Neural progenitor cell (in vitro differentiated cells): Measurements from ENCODE around the gene LMX1B. TPM values are rescaled to one million over a fixed set of nuclear protein-coding genes. Genes with fewer than 3 reads are reported as not detected.

ENCODE experiments used
- DNase-seq: peaks from one replicate; pipeline ENCODE4 v3.0.0-alpha.2; 2016; ENCODE audit warnings: low spot score
- H2AFZ ChIP-seq: fragments of 200-600 bp; sonication (generic); replicated peaks from 2 replicates; pipeline ENCODE4 v1.6.1; 2016; ENCODE audit warnings: antibody characterized with exemption
- H3F3A ChIP-seq: fragments of 200-600 bp; sonication (generic); 2 replicates; pipeline ENCODE4 v1.6.1; 2016; ENCODE audit warnings: antibody characterized with exemption, low read depth
- H3K27ac ChIP-seq: fragments of 200-600 bp; sonication (generic); 2 replicates; pipeline ENCODE4 v1.5.1; 2016; ENCODE audit warnings: mild to moderate bottlenecking
- H3K27me3 ChIP-seq: fragments of 200-600 bp; sonication (generic); 2 replicates; pipeline ENCODE4 v1.6.1; 2016; ENCODE audit warnings: mild to moderate bottlenecking, moderate library complexity
- H3K36me3 ChIP-seq: fragments of 200-600 bp; sonication (generic); 2 replicates; pipeline ENCODE4 v1.5.1; 2016
- H3K4me1 ChIP-seq: fragments of 200-600 bp; sonication (generic); 2 replicates; pipeline ENCODE4 v1.6.1; 2016; ENCODE audit warnings: mixed run types
- H3K4me2 ChIP-seq: fragments of 200-600 bp; sonication (generic); 2 replicates; pipeline ENCODE4 v1.6.1; 2016
- H3K4me3 ChIP-seq: fragments of 200-600 bp; sonication (generic); 2 replicates; pipeline ENCODE4 v1.5.1; 2016
- H3K79me2 ChIP-seq: fragments of 200-600 bp; sonication (generic); 2 replicates; pipeline ENCODE4 v1.6.1; 2016; ENCODE audit warnings: low read depth
- H3K9ac ChIP-seq: fragments of 200-600 bp; sonication (generic); 2 replicates; pipeline ENCODE4 v1.6.1; 2016
- H3K9me3 ChIP-seq: fragments of 200-600 bp; sonication (generic); 2 replicates; pipeline ENCODE4 v1.5.1; 2016; ENCODE audit warnings: low read depth
- H4K20me1 ChIP-seq: fragments of 200-600 bp; sonication (generic); 2 replicates; pipeline ENCODE4 v1.6.1; 2016; ENCODE audit warnings: low read depth
- H3K27ac Mint-ChIP-seq: 3 replicates; pipeline ENCODE4 v1.8.0; 2021; ENCODE audit warnings: mixed read lengths
- H3K27me3 Mint-ChIP-seq: 2 replicates; pipeline ENCODE4 v1.8.0; 2022; ENCODE audit warnings: low read depth, mild to moderate bottlenecking, inconsistent platforms, moderate library complexity, mixed read lengths; ENCODE audit not compliant: insufficient read depth
- H3K36me3 Mint-ChIP-seq: 3 replicates; pipeline ENCODE4 v1.8.0; 2021; ENCODE audit warnings: mixed read lengths
- H3K4me1 Mint-ChIP-seq: 3 replicates; pipeline ENCODE4 v1.8.0; 2021; ENCODE audit warnings: mixed read lengths
- H3K4me3 Mint-ChIP-seq: 3 replicates; pipeline ENCODE4 v1.8.0; 2021; ENCODE audit warnings: mild to moderate bottlenecking, moderate library complexity, mixed read lengths
- H3K9me3 Mint-ChIP-seq: 3 replicates; pipeline ENCODE4 v1.8.0; 2020; ENCODE audit warnings: mixed read lengths
- EZH2 ChIP-seq: fragments of 200-600 bp; sonication (generic); IDR thresholded peaks from 2 replicates; pipeline ENCODE4 v1.6.1; 2017; ENCODE audit warnings: antibody characterized with exemption, mild to moderate bottlenecking, moderate library complexity
- EZH2phosphoT487 ChIP-seq: fragments of 200-600 bp; sonication (generic); IDR thresholded peaks from 2 replicates; pipeline ENCODE4 v1.6.1; 2017; ENCODE audit warnings: antibody characterized with exemption
- total RNA-seq: library from RNA; depleted of rRNA; stranded (reverse); fragments of >200 nt; gene quantifications from 2 replicates; pipeline ENCODE4 v1.2.3, GENCODE V29; 2015; ENCODE audit warnings: low replicate concordance
- TF ChIP-seq, protein P1 (sequence below): fragments of 200-600 bp; sonication (generic); IDR thresholded peaks from 2 replicates; pipeline ENCODE4 v1.5.1; 2017; ENCODE audit warnings: antibody characterized with exemption, mild to moderate bottlenecking

LMX1B gene
- total RNA-seq, 1 donor from 2014 or later: 0.19 TPM

DNA sequence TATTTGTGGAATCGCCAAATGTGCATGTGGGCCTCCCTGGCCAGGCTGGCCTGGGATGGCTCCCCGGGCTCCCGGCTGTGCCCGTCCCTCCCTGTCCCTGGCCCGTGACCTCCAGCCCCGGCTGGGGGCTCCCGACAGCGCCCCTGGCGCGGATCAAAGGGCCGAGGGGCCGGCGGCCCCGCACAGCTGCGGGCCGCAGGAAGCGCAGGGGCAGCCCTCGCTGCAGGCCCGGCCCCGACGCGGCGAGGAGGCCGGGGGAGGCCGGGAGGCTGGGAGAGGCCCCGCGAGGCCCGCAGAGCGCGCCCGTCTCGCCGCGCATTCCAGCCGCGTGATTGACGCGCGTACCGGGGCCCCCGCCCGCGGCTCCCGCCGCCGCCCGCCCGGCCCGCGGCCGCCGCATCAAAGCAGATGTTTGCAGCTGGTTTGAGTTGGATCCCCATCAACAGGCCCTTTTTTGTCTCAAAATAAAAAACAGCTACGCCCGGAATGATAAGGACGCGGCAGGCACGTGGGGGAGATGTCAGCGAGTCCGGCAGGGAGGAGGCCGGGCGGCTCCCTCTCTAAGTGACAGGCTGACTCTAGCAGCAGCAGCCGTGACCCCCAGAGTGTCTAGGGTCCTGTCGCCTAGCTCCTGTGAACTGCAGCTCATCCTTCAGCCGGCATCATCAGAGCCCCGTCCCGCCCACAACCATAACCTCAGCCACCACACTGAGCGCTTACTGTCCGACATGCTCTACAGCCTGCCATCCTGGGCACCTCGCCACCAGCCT is 69.4 kb downstream of the LMX1B start:
- Histone ChIP-seq H3K4me2 (peak overlapping the region; percentile 70), H3K9me3 (no peaks in the 10 kb centered on the region), H3K79me2 (no peaks in the 10 kb centered on the region), H3K4me1 (no peaks in the 10 kb centered on the region), H3K27ac (no peak overlapping the region), H3K27me3 (peaks cover 100% of the 10 kb centered on the region), H3F3A (peaks cover 8% of the 10 kb centered on the region), H3K4me3 (peak overlapping the region; percentile 17), H3K9ac (no peak overlapping the region), H3K36me3 (no peaks in the 10 kb centered on the region), H4K20me1 (peaks cover 74% of the 10 kb centered on the region), H2AFZ (no peak overlapping the region)
- no peak overlapping the region for H3K27ac Mint-ChIP-seq
- DNase-seq: peak; percentile 68
- H3K4me1 Mint-ChIP-seq: peaks cover 35% of the 10 kb centered on the region
- H3K36me3 Mint-ChIP-seq: peaks cover 1% of the 10 kb centered on the region
- peaks cover 46% of the 10 kb centered on the region for H3K27me3 Mint-ChIP-seq
- peak overlapping the region; percentile 69 for H3K4me3 Mint-ChIP-seq
- H3K9me3 Mint-ChIP-seq: no peaks in the 10 kb centered on the region
- TF ChIP-seq EZH2 (peak; percentile 83), EZH2phosphoT487 (peak; percentile 75)
- TF ChIP-seq, protein P1, sequence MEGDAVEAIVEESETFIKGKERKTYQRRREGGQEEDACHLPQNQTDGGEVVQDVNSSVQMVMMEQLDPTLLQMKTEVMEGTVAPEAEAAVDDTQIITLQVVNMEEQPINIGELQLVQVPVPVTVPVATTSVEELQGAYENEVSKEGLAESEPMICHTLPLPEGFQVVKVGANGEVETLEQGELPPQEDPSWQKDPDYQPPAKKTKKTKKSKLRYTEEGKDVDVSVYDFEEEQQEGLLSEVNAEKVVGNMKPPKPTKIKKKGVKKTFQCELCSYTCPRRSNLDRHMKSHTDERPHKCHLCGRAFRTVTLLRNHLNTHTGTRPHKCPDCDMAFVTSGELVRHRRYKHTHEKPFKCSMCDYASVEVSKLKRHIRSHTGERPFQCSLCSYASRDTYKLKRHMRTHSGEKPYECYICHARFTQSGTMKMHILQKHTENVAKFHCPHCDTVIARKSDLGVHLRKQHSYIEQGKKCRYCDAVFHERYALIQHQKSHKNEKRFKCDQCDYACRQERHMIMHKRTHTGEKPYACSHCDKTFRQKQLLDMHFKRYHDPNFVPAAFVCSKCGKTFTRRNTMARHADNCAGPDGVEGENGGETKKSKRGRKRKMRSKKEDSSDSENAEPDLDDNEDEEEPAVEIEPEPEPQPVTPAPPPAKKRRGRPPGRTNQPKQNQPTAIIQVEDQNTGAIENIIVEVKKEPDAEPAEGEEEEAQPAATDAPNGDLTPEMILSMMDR: no peak

DNA sequence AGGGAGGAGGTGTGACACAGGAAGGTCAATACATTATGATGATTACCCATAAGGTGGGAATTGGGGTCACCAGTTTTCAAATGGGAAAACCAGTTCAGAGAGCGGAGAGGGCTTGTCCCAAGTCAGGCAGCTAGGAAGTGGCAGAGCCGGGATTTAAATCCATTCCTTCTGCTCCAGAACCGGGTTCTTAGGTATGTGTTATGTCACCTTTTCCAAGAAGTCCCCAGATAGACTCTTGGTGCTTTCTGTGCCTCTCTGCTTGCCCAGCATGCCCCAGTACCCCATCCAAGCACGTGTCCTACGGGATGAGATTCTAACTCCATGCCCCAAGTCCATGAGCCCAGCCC is 69.9 kb downstream of the LMX1B start:
- Histone ChIP-seq H2AFZ (no peak overlapping the region), H3F3A (peaks cover 8% of the 10 kb centered on the region), H3K4me2 (peak overlapping the region; percentile 70), H3K9me3 (no peaks in the 10 kb centered on the region), H4K20me1 (peaks cover 75% of the 10 kb centered on the region), H3K79me2 (no peaks in the 10 kb centered on the region), H3K9ac (no peak overlapping the region), H3K27me3 (peaks cover 100% of the 10 kb centered on the region), H3K4me3 (no peak overlapping the region), H3K36me3 (no peaks in the 10 kb centered on the region), H3K27ac (no peak overlapping the region), H3K4me1 (no peaks in the 10 kb centered on the region)
- Mint-ChIP-seq H3K36me3 (peaks cover 1% of the 10 kb centered on the region), H3K27me3 (peaks cover 51% of the 10 kb centered on the region), H3K4me1 (peaks cover 35% of the 10 kb centered on the region), H3K4me3 (peak overlapping the region; percentile 69), H3K9me3 (no peaks in the 10 kb centered on the region), H3K27ac (no peak overlapping the region)
- TF ChIP-seq, protein P1: no peak
- TF ChIP-seq EZH2phosphoT487 (peak; percentile 37), EZH2 (no peak)
- no peak for DNase-seq

DNA sequence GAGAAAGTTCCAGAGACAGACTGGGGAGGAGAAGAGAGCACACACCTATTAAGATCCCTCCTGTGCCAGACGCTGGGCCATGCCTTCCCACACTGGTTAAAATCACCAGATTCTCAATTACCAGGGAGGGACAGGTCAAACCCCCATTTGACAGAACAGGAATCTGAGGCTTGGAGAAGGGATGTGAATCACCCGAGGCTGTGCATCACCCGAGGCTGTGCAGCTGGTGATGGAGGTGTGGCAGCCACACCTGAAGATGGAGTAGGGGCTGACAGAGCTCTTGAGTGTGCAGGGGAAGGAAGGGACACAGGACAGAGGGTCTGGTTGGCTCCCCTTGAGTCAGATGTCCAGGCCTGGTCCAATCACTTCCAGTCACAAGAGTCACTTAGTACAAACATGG is 70.6 kb downstream of the LMX1B start:
- Mint-ChIP-seq H3K4me3 (peak overlapping the region; percentile 11), H3K36me3 (peaks cover 1% of the 10 kb centered on the region), H3K27ac (no peak overlapping the region), H3K4me1 (peaks cover 38% of the 10 kb centered on the region), H3K27me3 (peaks cover 50% of the 10 kb centered on the region), H3K9me3 (no peaks in the 10 kb centered on the region)
- H3K27ac ChIP-seq: no peak overlapping the region
- no peaks in the 10 kb centered on the region for H3K36me3 ChIP-seq
- H4K20me1 ChIP-seq: peaks cover 74% of the 10 kb centered on the region
- H3F3A ChIP-seq: peaks cover 8% of the 10 kb centered on the region
- no peak overlapping the region for H3K9ac ChIP-seq
- no peaks in the 10 kb centered on the region for H3K9me3 ChIP-seq
- no peak overlapping the region for H3K4me3 ChIP-seq
- peaks cover 100% of the 10 kb centered on the region for H3K27me3 ChIP-seq
- H2AFZ ChIP-seq: no peak overlapping the region
- no peak for TF ChIP-seq EZH2
- no peak for TF ChIP-seq EZH2phosphoT487
- TF ChIP-seq, protein P1: no peak
- H3K79me2 ChIP-seq: no peaks in the 10 kb centered on the region
- H3K4me1 ChIP-seq: no peaks in the 10 kb centered on the region
- DNase-seq: no peak
- no peak overlapping the region for H3K4me2 ChIP-seq
